22Rv1 (cell line): ENCODE results near the gene YIPF3.

Experiments used
- CTCF ChIP-seq: fragments of 450-650 bp; IDR thresholded peaks from 2 replicates; pipeline ENCODE4 v1.5.1; 2017; ENCODE audit warnings: mild to moderate bottlenecking
- ZFX ChIP-seq: fragments of 450-650 bp; IDR thresholded peaks from 2 replicates; pipeline ENCODE4 v1.6.1; 2017; ENCODE audit warnings: antibody characterized with exemption, borderline replicate concordance

- TF ChIP-seq CTCF: no peak
- no peak for TF ChIP-seq ZFX
These were observed 23.5 kb downstream of the YIPF3 start for GRCh38 chr6:43493230-43493629.
